HG03457 (cell line): ENCODE results near the gene VAPB.
A peak's percentile ranks its signal among the peaks of the same experiment; 100 is the strongest.
"Not testable (repeated sequence)": the region's sequence is repeated elsewhere in the genome, so short reads cannot be mapped to it uniquely, and the experiment has no call there.

Source experiments
- ATAC-seq: cut with Tn5 transposase; IDR thresholded peaks from one replicate; pipeline ENCODE4 v1.9.1; 2021; ENCODE audit warnings: moderate number of reproducible peaks; ENCODE audit not compliant: unreplicated experiment

The VAPB gene

GRCh38 chr20:58388882-58389323, at the start of gene VAPB:
Gene VAPB, plus strand, starts transcription at chr20:58389229. Its CDS starts 231 bp downstream, at chr20:58389460.
- peak; percentile 91 for ATAC-seq

- no peak for ATAC-seq
Measured at GRCh38 chr20:58339741-58340140, 49.3 kb upstream of the VAPB start.

GRCh38 chr20:58340151-58340550, 48.9 kb upstream of the VAPB start:
- no peak for ATAC-seq

DNA sequence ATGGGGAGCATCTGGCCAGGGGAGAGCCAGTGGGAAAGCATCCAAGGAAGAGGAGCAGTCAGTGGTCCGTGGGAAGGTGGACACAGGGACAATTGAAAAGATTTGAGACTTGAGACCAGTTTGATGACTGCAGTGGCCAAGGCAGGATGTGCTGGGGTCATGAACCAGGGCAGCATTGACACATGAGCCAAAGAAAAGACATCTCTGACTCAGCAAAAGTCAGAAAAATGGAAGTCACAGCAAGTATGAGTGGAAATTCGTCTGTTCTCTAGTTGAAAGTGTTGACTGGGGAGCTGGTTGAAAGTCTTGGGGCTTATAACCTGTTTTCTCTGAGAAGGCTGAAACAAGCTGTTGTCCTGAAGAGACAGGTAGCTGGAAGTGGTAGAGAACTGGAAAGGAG, 48.2 kb upstream of the VAPB start:
- no peak for ATAC-seq

DNA sequence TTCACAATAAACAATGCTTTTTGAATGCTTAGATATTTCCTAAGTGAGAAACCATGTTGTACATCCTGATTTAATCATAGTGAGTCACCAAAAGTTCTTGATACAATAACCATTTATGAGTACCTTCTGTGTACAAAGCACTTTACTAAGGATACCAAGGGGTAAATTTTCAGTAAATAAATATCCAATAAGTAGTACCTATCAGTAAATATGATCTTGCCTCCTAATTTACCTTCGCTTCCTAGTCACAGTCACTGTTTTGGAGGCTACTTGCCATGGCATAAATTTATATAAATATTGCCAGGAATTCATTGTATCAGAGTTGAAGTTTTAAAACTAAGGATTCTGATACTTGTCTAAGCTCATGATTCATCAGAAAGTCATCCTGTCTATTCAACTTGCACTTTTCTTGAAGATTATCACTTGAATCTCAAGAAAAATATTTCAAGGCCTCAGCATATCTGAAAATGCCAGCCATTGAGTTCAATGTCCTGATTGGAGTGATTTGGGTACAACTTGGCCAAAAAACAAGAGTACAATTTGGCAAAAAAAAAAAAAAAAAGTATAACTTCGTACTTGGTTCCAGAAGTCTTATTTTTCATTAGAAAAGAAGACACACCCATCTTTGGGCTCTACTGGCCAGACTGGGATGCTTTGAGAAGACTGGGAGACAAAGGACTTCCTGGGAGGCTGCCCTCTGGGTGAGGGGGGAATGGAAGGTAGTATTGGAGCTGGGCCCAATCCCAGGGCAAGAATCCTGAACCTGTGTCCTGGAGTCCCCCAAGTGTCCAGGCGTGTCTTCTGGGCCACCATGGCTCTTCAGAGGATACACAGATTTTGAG, 46.7 kb upstream of the VAPB start:
- ATAC-seq: no peak

- no peak for ATAC-seq
Measured at GRCh38 chr20:58344741-58345140, 44.3 kb upstream of the VAPB start.

DNA sequence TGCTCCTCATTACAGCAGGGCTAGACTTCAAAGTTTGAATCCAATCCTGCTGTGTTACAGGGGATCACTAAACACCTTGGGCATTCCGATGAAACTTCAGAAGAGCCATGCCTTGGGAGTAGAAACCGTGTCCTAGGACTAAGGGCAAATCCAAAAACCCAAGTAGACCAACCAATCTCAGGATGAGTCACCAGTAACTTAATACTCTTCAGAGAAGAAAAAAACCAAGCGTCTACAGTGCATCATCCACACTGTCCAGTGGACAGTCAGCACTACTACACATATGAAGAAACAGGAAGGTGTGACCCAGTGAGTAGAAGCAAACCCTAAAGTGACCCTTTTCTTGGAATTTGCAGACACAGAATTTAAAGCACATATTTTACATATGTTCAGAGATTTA, 39.5 kb upstream of the VAPB start:
- no peak for ATAC-seq

DNA sequence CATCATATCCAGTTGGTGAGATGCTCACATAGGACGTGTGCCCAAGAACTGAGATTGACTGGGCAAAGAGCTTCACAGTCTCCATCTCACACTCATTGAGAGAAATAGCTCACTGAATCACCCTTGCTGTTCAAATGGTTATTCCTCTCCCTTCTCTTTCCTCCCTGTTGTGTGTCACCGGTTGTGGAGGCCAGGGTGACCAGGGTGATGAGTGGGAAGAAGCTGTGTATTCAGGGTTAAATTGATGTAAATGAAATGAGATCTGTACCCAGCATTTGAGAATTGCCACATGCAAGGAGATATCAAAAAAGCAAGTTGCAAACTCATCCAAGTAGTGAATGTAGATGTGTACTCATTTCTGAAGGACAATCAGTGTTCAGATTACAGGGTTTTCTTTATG, 36.6 kb upstream of the VAPB start:
- ATAC-seq: no peak

GRCh38 chr20:58359441-58359840, 29.6 kb upstream of the VAPB start:
- ATAC-seq: no peak

GRCh38 chr20:58360936-58361335, 28.1 kb upstream of the VAPB start:
- no peak for ATAC-seq

GRCh38 chr20:58361481-58362205, 27.4 kb upstream of the VAPB start:
- ATAC-seq: no peak

- ATAC-seq: no peak
Measured at GRCh38 chr20:58362206-58362516, 26.9 kb upstream of the VAPB start.

GRCh38 chr20:58362970-58363369, 26.1 kb upstream of the VAPB start:
- no peak for ATAC-seq

GRCh38 chr20:58366866-58367265, 22.2 kb upstream of the VAPB start:
- no peak for ATAC-seq

- ATAC-seq: no peak
Measured at GRCh38 chr20:58372806-58373205, 16.2 kb upstream of the VAPB start.

GRCh38 chr20:58373296-58373695, 15.7 kb upstream of the VAPB start:
- ATAC-seq: not testable (repeated sequence)

- ATAC-seq: no peak
Measured at GRCh38 chr20:58374027-58374850, 14.8 kb upstream of the VAPB start.

DNA sequence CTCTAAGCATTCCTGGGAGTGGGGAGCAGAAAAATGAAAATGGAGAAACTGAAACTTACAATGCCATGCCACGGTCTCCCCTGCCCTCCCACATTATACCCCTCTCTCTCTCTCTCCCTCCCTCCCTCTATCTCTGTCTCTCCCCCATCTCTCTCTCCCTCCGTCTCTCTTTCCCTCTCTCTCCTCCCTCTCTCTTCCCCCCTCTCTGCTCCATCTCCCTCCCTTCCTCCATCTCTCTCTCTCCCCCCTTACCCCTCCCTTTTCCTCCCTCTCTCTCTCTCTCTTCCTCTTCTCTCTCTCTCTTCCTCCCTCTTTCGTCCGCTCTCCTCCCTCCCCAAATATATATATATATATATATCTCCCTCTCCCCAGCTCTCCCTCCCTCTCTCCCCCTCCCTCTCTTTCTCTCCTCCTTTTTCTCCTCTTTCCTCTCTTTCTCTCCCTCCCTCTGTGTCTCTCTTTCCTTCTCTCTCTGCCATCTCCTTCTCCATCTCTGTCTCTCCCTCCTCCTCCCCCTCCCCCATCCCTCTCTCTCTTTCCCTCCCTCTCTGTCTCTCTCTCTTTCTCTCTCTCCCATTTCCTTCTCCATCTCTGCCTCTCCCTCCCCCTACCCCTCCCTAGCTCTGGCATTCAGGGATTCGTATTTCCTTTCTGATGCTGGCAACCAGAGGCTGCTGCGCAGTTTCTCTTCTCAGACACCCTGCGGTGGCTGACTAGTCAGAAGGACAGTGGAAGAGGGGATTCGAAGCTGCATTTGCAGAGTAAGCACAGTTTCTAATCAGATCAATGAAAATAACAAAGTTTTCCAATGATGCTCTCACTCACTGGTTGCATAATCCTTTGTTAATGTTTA, 13.9 kb upstream of the VAPB start:
- ATAC-seq: no peak

- no peak for ATAC-seq
Measured at GRCh38 chr20:58375759-58376352, 13.2 kb upstream of the VAPB start.

DNA sequence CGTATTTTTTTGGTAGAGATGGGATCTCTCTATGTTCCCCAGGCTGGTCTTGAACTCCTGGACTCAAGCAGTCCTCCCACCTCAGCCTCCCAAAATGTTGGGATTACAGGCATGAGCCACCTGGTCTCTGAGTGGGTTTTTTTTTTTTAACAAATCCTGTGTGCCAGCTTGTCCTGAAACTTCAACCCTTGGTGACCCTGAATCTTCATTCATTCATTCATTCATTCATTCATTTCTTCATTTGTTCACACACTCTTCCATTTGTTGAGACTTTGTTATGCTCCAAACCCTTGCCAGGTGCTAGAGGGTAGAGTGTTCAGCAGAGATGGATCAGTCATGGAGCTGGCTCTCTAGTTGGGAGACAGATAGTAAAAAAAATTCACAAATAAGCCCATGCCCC, 12.0 kb upstream of the VAPB start:
- no peak for ATAC-seq
